ENCODE data around the gene PAX7. TPM values are rescaled to one million over a fixed set of nuclear protein-coding genes. Genes with fewer than 3 reads are reported as not detected.

Gene PAX7
- total and polyA plus RNA-seq, 7 donors = 1.7 to 11.7 (median 3.3) TPM

DNA sequence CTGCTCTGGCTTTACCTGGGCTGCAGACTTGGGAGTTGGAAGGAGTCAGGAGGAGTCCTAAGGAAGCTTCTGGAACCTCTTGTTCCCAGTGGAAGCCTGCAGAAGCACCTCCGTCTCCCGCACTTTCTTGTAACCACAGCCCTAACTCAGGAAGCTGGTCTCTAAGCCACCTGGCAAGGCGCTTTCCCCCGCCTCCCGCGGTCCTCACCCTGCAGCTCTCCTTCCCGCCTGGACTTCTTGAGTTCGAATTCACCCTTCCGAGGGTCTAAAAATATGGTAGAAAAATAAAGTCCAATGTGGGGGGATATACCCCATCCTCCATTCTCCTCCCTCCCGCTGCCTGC is 15.1 kb downstream of the PAX7 start:
- WGBS, 3 donors = 40 to 46% (median 40%) methylated on average over 10 of the region's 10 CpGs
- intact Hi-C loops (cut with DNase I) = no loop called here

DNA sequence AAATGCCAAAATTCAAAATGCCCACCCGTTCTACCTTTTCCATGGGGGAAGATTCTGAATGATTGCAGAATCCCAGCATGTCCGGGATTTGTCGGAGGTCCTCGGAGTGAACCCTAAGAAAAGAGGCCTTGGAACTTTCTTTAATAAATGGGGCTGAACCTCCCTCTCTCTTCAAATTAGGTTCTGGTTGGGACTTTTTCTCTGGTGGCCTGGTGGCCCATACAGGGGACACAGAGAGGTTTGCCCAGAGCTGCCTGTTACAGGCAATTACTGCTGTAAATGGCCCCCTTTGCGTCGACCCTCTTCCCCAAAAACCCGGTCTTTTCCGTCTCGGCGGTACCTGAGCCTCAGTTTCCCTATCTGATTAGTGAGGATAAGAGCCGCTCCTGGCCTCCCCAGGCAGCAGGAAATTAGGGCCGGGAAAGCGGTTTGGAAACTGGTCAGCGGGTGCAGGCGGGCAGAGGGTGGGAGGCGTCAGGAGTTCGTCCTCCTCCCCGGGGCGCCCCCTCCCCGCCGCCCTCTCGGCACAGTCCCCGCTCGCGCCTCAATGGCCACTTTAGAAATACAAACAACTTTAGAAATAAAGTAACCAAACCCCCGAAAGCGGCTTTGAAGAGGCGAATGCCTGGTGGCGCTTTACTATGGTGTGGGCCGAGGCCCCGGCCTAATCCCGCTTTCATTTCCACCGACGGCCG is 15.6 kb downstream of the PAX7 start:
- TF ChIP-seq, protein P1, sequence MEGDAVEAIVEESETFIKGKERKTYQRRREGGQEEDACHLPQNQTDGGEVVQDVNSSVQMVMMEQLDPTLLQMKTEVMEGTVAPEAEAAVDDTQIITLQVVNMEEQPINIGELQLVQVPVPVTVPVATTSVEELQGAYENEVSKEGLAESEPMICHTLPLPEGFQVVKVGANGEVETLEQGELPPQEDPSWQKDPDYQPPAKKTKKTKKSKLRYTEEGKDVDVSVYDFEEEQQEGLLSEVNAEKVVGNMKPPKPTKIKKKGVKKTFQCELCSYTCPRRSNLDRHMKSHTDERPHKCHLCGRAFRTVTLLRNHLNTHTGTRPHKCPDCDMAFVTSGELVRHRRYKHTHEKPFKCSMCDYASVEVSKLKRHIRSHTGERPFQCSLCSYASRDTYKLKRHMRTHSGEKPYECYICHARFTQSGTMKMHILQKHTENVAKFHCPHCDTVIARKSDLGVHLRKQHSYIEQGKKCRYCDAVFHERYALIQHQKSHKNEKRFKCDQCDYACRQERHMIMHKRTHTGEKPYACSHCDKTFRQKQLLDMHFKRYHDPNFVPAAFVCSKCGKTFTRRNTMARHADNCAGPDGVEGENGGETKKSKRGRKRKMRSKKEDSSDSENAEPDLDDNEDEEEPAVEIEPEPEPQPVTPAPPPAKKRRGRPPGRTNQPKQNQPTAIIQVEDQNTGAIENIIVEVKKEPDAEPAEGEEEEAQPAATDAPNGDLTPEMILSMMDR (IDR thresholded peaks at IDR 0.05) = no peak
- no peaks in the 10 kb centered on the region for H3K9me3 ChIP-seq

More for the DNA sequence above, 15.1 kb downstream of the PAX7 start:
- Histone ChIP-seq H3K27me3 (ENCODE audit: insufficient read depth in 3 of 3, low read length in 2 of 3) (peaks cover 0 to 93% (median 22%) of the 10 kb centered on the region in 3 donors), H3K27ac (no peak overlapping the region), H3K9me3 (no peaks in the 10 kb centered on the region), H3K36me3 (ENCODE audit: insufficient read depth in 1 of 2, low read depth in 1 of 2) (no peaks in the 10 kb centered on the region), H3K4me3 (no peak overlapping the region), H3K4me1 (no peaks in the 10 kb centered on the region)
- ATAC-seq = no peak
- TF ChIP-seq, protein P1 (IDR thresholded peaks at IDR 0.05) = no peak
- DNase-seq = no peak

DNA sequence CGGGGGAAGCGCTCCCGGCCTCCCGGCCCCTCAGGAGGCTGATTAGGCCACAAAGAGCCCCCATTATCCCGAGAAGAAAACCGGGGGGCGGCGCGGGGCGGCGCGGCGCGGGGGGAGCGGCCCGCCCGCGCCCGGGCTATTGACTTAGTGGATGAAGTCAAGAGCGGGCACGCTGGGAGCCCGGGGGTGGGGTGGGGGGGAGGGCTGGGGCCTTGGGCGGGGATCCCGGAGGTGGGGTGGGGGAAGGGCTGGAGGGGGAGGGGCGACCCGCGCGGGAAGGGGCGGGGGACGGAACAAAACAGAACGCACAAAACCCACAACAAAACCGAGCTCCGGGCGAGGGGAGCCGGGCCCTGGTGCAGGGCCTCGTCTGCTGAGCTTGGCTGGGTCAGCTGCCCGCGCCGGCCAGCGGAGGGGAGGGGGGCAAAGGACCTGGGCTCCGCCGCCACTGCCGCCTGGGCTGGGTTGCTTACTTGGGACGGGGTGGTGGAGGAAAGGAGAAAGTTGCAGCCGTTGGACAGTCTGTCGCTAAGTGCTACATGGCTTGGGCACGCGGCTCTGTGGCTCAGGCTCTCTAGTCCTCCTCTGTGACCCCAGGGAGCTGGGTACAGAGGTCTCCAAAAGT is 16.3 kb downstream of the PAX7 start:
- Histone ChIP-seq H3K4me3 (peak overlapping the region; percentile 57), H3K27me3 (ENCODE audit: insufficient read depth in 3 of 3, low read length in 2 of 3) (peaks cover 0 to 88% (median 19%) of the 10 kb centered on the region in 3 donors), H3K9me3 (no peaks in the 10 kb centered on the region), H3K36me3 (ENCODE audit: insufficient read depth in 1 of 2, low read depth in 1 of 2) (no peaks in the 10 kb centered on the region), H3K27ac (peak overlapping the region; percentile 53), H3K4me1 (no peaks in the 10 kb centered on the region)
- TF ChIP-seq, protein P1 (IDR thresholded peaks at IDR 0.05) = no peak
- no peak for ATAC-seq
- WGBS, 3 donors = 3 to 7% (median 7%) methylated on average over 26 to 48 of the region's 48 CpGs
- intact Hi-C loops (cut with DNase I) = no loop called here
- DNase-seq = no peak

More for the DNA sequence above, 15.6 kb downstream of the PAX7 start:
- ATAC-seq = no peak
- Histone ChIP-seq H3K4me3 (peak overlapping the region; percentile 57), H3K4me1 (no peaks in the 10 kb centered on the region), H3K27me3 (ENCODE audit: insufficient read depth in 3 of 3, low read length in 2 of 3) (peaks cover 0 to 92% (median 20%) of the 10 kb centered on the region in 3 donors), H3K36me3 (ENCODE audit: insufficient read depth in 1 of 2, low read depth in 1 of 2) (no peaks in the 10 kb centered on the region), H3K27ac (peak overlapping the region; percentile 53)
- intact Hi-C loops (cut with DNase I) = no loop called here
- 10 to 20% (median 11%) methylated on average over 34 to 35 of the region's 35 CpGs for WGBS, 3 donors
- DNase-seq = no peak

DNA sequence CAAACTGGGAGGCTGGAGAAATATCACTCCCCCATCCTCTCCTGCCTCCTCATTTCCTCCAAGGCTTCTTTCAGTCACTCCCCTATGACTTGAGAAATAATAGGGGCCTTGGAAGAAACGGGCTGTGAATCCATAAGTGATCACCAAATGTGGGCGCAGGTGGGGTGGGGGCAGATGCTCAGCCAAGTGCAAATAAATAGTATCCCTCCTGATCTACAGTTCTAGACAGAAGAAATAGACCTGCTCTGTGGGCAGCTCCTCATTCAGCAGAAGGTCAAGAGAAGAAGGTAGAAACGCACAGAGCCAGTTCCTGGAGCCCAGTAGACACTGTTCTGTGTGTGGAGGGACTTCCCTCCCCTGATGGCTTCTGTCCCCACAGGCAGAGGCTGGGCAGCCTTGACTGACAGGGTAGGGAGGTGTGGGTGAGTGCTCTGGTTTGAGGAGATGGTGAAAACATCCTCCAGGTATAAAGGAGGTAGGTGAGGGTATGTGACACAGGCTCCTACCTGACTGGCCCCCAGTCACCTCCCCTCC is 17.1 kb downstream of the PAX7 start:
- TF ChIP-seq, protein P1 (IDR thresholded peaks at IDR 0.05) = no peak
- 54 to 57% (median 54%) methylated on average over 3 of the region's 3 CpGs for whole genome bisulfite sequencing, 3 donors
- H3K9me3 ChIP-seq = no peaks in the 10 kb centered on the region
- no peaks in the 10 kb centered on the region for H3K36me3 ChIP-seq (ENCODE audit: insufficient read depth in 1 of 2, low read depth in 1 of 2)
- H3K27me3 ChIP-seq (ENCODE audit: insufficient read depth in 3 of 3, low read length in 2 of 3) = peaks cover 0 to 80% (median 19%) of the 10 kb centered on the region in 3 donors
- ATAC-seq (no peak), DNase-seq (no peak)
- H3K27ac ChIP-seq = no peak overlapping the region
- no peaks in the 10 kb centered on the region for H3K4me1 ChIP-seq
- intact Hi-C loops (cut with DNase I) = no loop called here
- H3K4me3 ChIP-seq = no peak overlapping the region

Data from psoas muscle (tissue), 8 donors.